CD4-positive, alpha-beta T cell treated with Interleukin-15 for 4 hours (primary cell): ENCODE results near the gene BANP.
"Not testable (repeated sequence)": the region's sequence is repeated elsewhere in the genome, so short reads cannot be mapped to it uniquely, and the experiment has no call there.

Source experiments
- DNase-seq: peaks from one replicate; pipeline ENCODE4 v3.0.0-alpha.2; 2020; ENCODE audit warnings: low spot score

BANP gene

GRCh38 chr16:87950765-87951551 is at the start of gene BANP:
TSS of gene BANP (plus strand) at chr16:87951434. CDS start at chr16:87975116, 23,682 bp downstream.
- DNase-seq = peak; percentile 98

GRCh38 chr16:87904963-87905362 is 46.3 kb upstream of the BANP start:
- DNase-seq = not testable (repeated sequence)

GRCh38 chr16:87905521-87905920 is 45.7 kb upstream of the BANP start:
- DNase-seq = not testable (repeated sequence)

- not testable (repeated sequence) for DNase-seq
These were observed 43.1 kb upstream of the BANP start for GRCh38 chr16:87908101-87908500.

GRCh38 chr16:87909203-87909935 is 41.9 kb upstream of the BANP start:
- peak; percentile 76 for DNase-seq

- not testable (repeated sequence) for DNase-seq
These were observed 40.0 kb upstream of the BANP start for GRCh38 chr16:87911106-87911763.

GRCh38 chr16:87912691-87913090 is 38.5 kb upstream of the BANP start:
- DNase-seq = not testable (repeated sequence)

- not testable (repeated sequence) for DNase-seq
These were observed 37.1 kb upstream of the BANP start for GRCh38 chr16:87914021-87914725.

GRCh38 chr16:87914812-87915211 is 36.4 kb upstream of the BANP start:
- no peak for DNase-seq

- DNase-seq = no peak
These were observed 33.7 kb upstream of the BANP start for GRCh38 chr16:87917503-87917902.

GRCh38 chr16:87918338-87918737 is 32.9 kb upstream of the BANP start:
- DNase-seq = no peak

- no peak for DNase-seq
These were observed 32.2 kb upstream of the BANP start for GRCh38 chr16:87918866-87919680.

- DNase-seq = no peak
These were observed 31.6 kb upstream of the BANP start for GRCh38 chr16:87919681-87919994.

- no peak for DNase-seq
These were observed 29.9 kb upstream of the BANP start for GRCh38 chr16:87921236-87921773.

- no peak for DNase-seq
These were observed 28.9 kb upstream of the BANP start for GRCh38 chr16:87922250-87922871.

GRCh38 chr16:87924041-87924810 is 27.0 kb upstream of the BANP start:
- no peak for DNase-seq

- DNase-seq = no peak
These were observed 26.2 kb upstream of the BANP start for GRCh38 chr16:87924811-87925670.

GRCh38 chr16:87926246-87927194 is 24.7 kb upstream of the BANP start:
- DNase-seq = no peak
